Endodermal cell (in vitro differentiated cells): ENCODE data around the gene RSRC1. TPM values are rescaled to one million over a fixed set of nuclear protein-coding genes. Genes with fewer than 3 reads are reported as not detected.

Experiments
- DNase-seq: peaks from one replicate; pipeline ENCODE4 v3.0.0-alpha.2; 2017
- H3K27ac ChIP-seq: 2 replicates; pipeline ENCODE4 v1.5.1; 2013; ENCODE audit warnings: mild to moderate bottlenecking, low read depth, low read length, moderate library complexity
- H3K27me3 ChIP-seq: 2 replicates; pipeline ENCODE4 v1.6.1; 2013; ENCODE audit warnings: mild to moderate bottlenecking, low read length, moderate library complexity; ENCODE audit not compliant: insufficient read depth, control insufficient read depth, poor library complexity, severe bottlenecking
- H3K36me3 ChIP-seq: 2 replicates; pipeline ENCODE4 v1.7.0; 2013; ENCODE audit warnings: mild to moderate bottlenecking, low read length, moderate library complexity; ENCODE audit not compliant: control insufficient read depth, insufficient read depth
- H3K4me1 ChIP-seq: one replicate; pipeline ENCODE4 v1.7.0; 2013; ENCODE audit warnings: low read length; ENCODE audit not compliant: control insufficient read depth, insufficient read depth
- H3K4me3 ChIP-seq: 2 replicates; pipeline ENCODE4 v1.5.1; 2013; ENCODE audit warnings: mild to moderate bottlenecking, low read length, moderate library complexity
- H3K9ac ChIP-seq: 2 replicates; pipeline ENCODE4 v1.6.1; 2013; ENCODE audit warnings: mild to moderate bottlenecking, low read length, moderate library complexity; ENCODE audit not compliant: poor library complexity, severe bottlenecking; ENCODE audit errors: extremely low read depth
- H3K9me3 ChIP-seq: 2 replicates; pipeline ENCODE4 v1.6.1; 2013; ENCODE audit warnings: mild to moderate bottlenecking, low read length, moderate library complexity; ENCODE audit not compliant: control insufficient read depth
- H3K27ac Mint-ChIP-seq: 2 replicates; pipeline ENCODE4 v1.8.0; 2020; ENCODE audit warnings: mixed read lengths
- H3K27me3 Mint-ChIP-seq: 2 replicates; pipeline ENCODE4 v1.8.0; 2021; ENCODE audit warnings: mild to moderate bottlenecking, mixed read lengths; ENCODE audit not compliant: insufficient read depth
- H3K36me3 Mint-ChIP-seq: 2 replicates; pipeline ENCODE4 v1.8.0; 2020; ENCODE audit warnings: low read depth, mixed read lengths
- H3K4me1 Mint-ChIP-seq: 2 replicates; pipeline ENCODE4 v1.8.0; 2020; ENCODE audit warnings: mixed read lengths
- H3K4me3 Mint-ChIP-seq: 2 replicates; pipeline ENCODE4 v1.8.0; 2020; ENCODE audit warnings: mild to moderate bottlenecking, moderate library complexity, mixed read lengths
- H3K9me3 Mint-ChIP-seq: 2 replicates; pipeline ENCODE4 v1.8.0; 2020; ENCODE audit warnings: mild to moderate bottlenecking, mixed read lengths
- WGBS, 2 experiments: methylation state at CpG; one replicate each; pipeline versions ENCODE4 v1.1.5 to v1.1.7; 2013; ENCODE audit warnings: missing lambda C conversion rate in 2 of 2, mixed read lengths in 1 of 2; ENCODE audit not compliant: insufficient coverage in 1 of 2, insufficient read length in 1 of 2; 5-methylcytosine and 5-hydroxymethylcytosine counted together
- total RNA-seq, 2 donors: library from RNA; stranded (reverse); fragmentation: NEBNext Ultra II Directional in 1 of 2; extraction: Animal tissue kit (Norgen Biotek cat#: 25700) in 1 of 2; gene quantifications; 2 replicates in 1 of 2; 3 replicates in 1 of 2; pipeline ENCODE4 v1.2.1, GENCODE V29; 2021
- TF ChIP-seq, protein P1 (sequence below): fragments of 200-600 bp; sonication (generic); conservative IDR thresholded peaks from 2 replicates; pipeline ENCODE4 v1.5.0; 2021; ENCODE audit warnings: antibody characterized with exemption, mild to moderate bottlenecking

Gene RSRC1
- total RNA-seq, 2 donors from 2014 or later = 45.3 to 52.1 TPM

DNA sequence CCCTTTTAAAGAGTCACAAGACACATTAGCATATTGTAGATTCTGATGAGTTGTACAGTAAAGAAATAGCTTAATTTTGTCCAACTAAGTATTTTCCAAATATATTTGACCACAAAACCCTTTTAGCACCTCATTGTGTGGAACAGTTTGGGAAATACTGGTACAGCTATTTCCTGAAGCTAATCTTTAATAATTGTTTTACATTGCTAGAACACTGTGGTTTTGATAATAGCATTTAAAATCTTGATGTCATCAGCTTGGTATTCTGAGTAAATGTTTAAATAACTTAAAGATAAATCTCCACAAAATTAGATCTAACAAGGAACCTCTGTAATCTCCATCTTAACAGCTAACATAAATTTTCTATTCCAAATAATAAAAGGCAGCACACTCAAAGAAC lies 321.1 kb downstream of the RSRC1 start:
- peaks cover 18% of the 10 kb centered on the region for H3K4me1 Mint-ChIP-seq
- H3K9me3 ChIP-seq = no peaks in the 10 kb centered on the region

GRCh38 chr3:158431829-158432228 lies 321.9 kb downstream of the RSRC1 start:
- H3K9ac ChIP-seq = no peak overlapping the region
- no peaks in the 10 kb centered on the region for H3K36me3 Mint-ChIP-seq
- H3K9me3 ChIP-seq = no peaks in the 10 kb centered on the region
- H3K4me3 Mint-ChIP-seq = peak overlapping the region; percentile 41
- peak overlapping the region; percentile 37 for H3K4me3 ChIP-seq
- WGBS, 2 experiments = 85 to 91% methylated on average over 2 to 3 of the region's 3 CpGs
- H3K27ac ChIP-seq = no peak overlapping the region
- no peak for DNase-seq
- peaks cover 18% of the 10 kb centered on the region for H3K4me1 Mint-ChIP-seq
- H3K9me3 Mint-ChIP-seq = no peaks in the 10 kb centered on the region
- TF ChIP-seq, protein P1, sequence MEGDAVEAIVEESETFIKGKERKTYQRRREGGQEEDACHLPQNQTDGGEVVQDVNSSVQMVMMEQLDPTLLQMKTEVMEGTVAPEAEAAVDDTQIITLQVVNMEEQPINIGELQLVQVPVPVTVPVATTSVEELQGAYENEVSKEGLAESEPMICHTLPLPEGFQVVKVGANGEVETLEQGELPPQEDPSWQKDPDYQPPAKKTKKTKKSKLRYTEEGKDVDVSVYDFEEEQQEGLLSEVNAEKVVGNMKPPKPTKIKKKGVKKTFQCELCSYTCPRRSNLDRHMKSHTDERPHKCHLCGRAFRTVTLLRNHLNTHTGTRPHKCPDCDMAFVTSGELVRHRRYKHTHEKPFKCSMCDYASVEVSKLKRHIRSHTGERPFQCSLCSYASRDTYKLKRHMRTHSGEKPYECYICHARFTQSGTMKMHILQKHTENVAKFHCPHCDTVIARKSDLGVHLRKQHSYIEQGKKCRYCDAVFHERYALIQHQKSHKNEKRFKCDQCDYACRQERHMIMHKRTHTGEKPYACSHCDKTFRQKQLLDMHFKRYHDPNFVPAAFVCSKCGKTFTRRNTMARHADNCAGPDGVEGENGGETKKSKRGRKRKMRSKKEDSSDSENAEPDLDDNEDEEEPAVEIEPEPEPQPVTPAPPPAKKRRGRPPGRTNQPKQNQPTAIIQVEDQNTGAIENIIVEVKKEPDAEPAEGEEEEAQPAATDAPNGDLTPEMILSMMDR = no peak
- H3K27me3 ChIP-seq = no peaks in the 10 kb centered on the region
- H3K27me3 Mint-ChIP-seq = no peaks in the 10 kb centered on the region
- H3K27ac Mint-ChIP-seq = peak overlapping the region; percentile 49
- no peaks in the 10 kb centered on the region for H3K36me3 ChIP-seq
- H3K4me1 ChIP-seq = peaks cover 5% of the 10 kb centered on the region

More for the DNA sequence above, 321.1 kb downstream of the RSRC1 start:
- Mint-ChIP-seq H3K9me3 (no peaks in the 10 kb centered on the region), H3K27ac (no peak overlapping the region), H3K4me3 (no peak overlapping the region), H3K36me3 (no peaks in the 10 kb centered on the region), H3K27me3 (no peaks in the 10 kb centered on the region)
- Histone ChIP-seq H3K27ac (no peak overlapping the region), H3K36me3 (no peaks in the 10 kb centered on the region), H3K4me3 (no peak overlapping the region), H3K27me3 (no peaks in the 10 kb centered on the region), H3K4me1 (peaks cover 5% of the 10 kb centered on the region), H3K9ac (no peak overlapping the region)
- TF ChIP-seq, protein P1 = no peak
- no peak for DNase-seq

GRCh38 chr3:158434412-158435038 lies 324.6 kb downstream of the RSRC1 start:
- no peaks in the 10 kb centered on the region for H3K9me3 ChIP-seq
- H3K4me3 ChIP-seq = no peak overlapping the region
- TF ChIP-seq, protein P1 = peak; percentile 90
- no peak overlapping the region for H3K27ac ChIP-seq
- DNase-seq = peak; percentile 83
- Mint-ChIP-seq H3K27me3 (no peaks in the 10 kb centered on the region), H3K27ac (no peak overlapping the region), H3K36me3 (no peaks in the 10 kb centered on the region), H3K9me3 (no peaks in the 10 kb centered on the region), H3K4me3 (no peak overlapping the region), H3K4me1 (peaks cover 18% of the 10 kb centered on the region)
- no peaks in the 10 kb centered on the region for H3K36me3 ChIP-seq
- H3K9ac ChIP-seq = no peak overlapping the region
- 0 to 11% methylated on average over 3 to 4 of the region's 4 CpGs for WGBS, 2 experiments
- peaks cover 5% of the 10 kb centered on the region for H3K4me1 ChIP-seq
- no peaks in the 10 kb centered on the region for H3K27me3 ChIP-seq
